Cardiac septum (tissue), 1 donor: Measurements from ENCODE around the gene NANOS1. TPM values are rescaled to one million over a fixed set of nuclear protein-coding genes. Genes with fewer than 3 reads are reported as not detected.
"Not testable (repeated sequence)": the region's sequence is repeated elsewhere in the genome, so short reads cannot be mapped to it uniquely, and the experiment has no call there.

ENCODE experiments used
- DNase-seq: peaks from one replicate; pipeline ENCODE4 v3.0.0-alpha.2; 2020; ENCODE audit warnings: low spot score
- intact Hi-C: fragments of 100-400 bp; cut with DNase I; formaldehyde crosslinking; loops from one replicate; pipeline ENCODE4 v1.14.0; 2022
- total RNA-seq: library from RNA; stranded (reverse); fragmentation: NEBNext Ultra II Directional; extraction: Animal tissue kit (Norgen Biotek cat#: 25700); gene quantifications from one replicate; pipeline ENCODE4 v1.2.1, GENCODE V29; 2021
- donor health status: DM: no; HTN: no; CAD: no.

Gene NANOS1
- total RNA-seq, 1 donor from 2014 or later = 10.3 TPM

DNA sequence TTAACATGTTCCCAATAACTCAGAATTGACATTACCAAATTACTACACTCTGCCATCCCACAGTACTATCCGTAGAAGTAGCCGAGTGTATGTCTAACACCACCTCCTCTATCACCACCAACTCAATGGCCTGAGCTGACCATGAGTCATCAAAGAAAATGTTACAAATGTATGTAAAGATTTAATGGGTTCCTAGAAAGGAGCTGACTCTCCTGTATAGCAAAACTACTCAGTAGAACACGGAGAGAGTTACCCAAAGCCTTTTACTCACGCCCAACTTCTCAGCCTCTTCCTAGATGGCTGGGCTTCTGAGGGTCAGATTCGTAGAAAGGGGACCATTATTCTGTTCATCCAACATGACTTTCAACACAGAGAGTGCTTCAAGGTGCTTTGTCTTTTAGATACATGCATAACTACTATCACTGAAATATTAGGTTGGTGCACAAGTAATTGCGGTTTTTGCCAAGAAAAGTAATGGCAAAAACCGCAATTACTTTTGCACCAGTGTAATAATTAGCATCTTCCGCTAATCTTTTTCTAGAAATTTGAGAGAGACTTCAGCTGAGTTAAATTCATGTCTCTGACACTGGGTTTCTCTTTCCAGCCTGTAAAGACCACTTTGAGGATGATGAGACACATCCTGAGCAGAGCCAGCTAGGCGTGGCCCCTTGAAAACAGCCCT lies 24.0 kb upstream of the NANOS1 start:
- intact Hi-C loops = no loop called here
- DNase-seq = no peak

- no peak for DNase-seq
- intact Hi-C loops = no loop called here
These were observed 22.9 kb upstream of the NANOS1 start for GRCh38 chr10:119006451-119007210.

GRCh38 chr10:119007211-119007574 lies 22.3 kb upstream of the NANOS1 start:
- DNase-seq = no peak
- intact Hi-C loops = no loop called here

DNA sequence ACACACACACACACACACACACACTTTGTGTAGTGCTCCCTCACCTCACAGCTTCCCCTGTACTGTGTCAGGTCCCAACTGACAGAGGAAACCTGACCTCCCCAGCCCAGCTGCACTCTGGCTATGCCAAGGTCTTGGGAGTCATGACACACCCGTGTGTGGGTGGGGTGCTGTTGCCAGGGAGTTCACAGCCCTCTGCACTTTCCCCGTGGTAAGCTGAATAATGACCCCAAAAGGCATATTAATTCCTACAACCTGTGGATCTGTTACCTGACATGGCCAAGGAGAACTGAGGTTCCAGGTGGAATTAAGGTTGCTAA lies 8.9 kb upstream of the NANOS1 start:
- no peak for DNase-seq
- intact Hi-C loops = loop anchor here (10.0 kb wide), 1 partner anchor 166 kb away; no protein-coding TSS in a partner anchor

DNA sequence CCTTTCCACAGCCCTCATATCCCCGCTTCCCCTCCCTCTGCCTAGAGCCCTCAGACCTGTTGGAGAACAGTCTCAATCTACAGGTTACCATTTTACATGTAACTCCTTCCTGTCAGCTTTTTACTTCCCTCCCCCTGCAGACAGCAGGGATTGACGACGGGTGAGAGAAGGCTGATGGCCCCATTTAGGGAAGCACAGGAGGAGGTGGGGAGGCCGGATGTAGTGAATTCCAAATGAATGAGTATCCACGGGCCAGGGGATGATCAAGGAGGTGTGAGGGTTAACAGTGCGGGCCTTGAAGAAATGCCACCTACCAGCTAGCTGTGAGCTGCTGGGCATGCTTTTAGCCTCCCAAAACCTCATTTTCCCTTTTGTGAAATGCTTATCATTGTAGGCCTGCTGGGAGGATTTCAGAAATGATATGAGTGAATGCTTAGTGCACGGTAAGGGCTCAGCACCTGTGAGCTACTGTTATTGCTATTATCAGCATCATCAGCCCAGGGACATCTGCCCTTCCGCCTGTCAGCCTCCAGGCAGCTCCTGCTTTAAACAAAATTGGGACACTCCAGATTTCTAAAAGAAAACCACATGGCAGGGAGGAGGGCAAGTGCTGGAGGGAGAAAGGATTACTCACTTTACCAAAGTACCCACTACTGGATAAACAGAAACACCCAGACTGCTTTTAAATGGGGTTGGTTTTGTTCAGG lies 6.5 kb upstream of the NANOS1 start:
- no peak for DNase-seq
- intact Hi-C loops = loop anchor here (10.0 kb wide), 1 partner anchor 168 kb away; no protein-coding TSS in a partner anchor

GRCh38 chr10:119023553-119023868 lies 6.0 kb upstream of the NANOS1 start:
- intact Hi-C loops = loop anchor here (10.0 kb wide), 1 partner anchor 169 kb away; no protein-coding TSS in a partner anchor
- no peak for DNase-seq

DNA sequence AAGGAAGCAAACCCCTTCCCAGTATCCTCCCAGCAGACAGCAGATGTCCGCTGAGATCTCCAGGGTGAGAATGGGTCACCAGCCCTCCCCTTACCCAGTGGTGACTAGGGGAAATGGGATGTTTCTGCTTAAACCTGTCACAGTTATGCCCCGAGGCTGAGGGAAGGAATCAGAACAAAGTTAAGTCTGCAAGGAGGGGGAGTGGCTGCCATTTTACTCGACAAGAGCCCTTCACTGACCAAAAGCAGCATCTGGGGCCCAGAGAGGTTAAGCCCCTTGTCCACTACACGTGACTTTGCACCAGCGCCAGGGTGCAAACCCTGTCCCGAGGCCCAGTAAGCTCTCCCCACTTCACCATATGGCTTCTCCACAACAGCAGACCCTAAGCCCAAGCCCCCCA lies 4.6 kb upstream of the NANOS1 start:
- intact Hi-C loops = loop anchor here (5.0 to 10.0 kb wide), 3 partner anchors 113 to 268 kb away; no protein-coding TSS in a partner anchor

DNA sequence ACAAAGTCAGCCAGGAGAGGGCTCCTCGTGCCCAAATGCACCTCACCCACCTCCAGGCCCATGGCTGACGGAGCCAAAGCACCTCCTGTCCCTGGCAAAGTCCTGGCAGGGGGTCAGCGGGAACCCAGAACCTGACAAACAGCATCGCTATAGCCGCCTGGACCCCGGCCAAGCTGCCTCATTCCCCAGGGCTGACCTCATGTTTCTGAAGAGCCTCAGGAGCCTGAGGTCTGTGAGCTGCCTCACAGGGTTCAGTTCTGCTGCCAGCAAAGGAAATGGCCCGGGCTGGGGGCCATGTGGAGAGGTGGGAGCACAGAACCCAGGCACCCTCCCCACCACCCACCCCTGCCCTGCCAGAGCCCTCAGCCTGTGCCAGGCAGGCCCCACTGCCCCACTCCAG lies 4.2 kb upstream of the NANOS1 start:
- intact Hi-C loops = loop anchor here (5.0 to 10.0 kb wide), 3 partner anchors 113 to 268 kb away; no protein-coding TSS in a partner anchor

More for the DNA sequence above, 4.6 kb upstream of the NANOS1 start:
- DNase-seq = no peak

DNA sequence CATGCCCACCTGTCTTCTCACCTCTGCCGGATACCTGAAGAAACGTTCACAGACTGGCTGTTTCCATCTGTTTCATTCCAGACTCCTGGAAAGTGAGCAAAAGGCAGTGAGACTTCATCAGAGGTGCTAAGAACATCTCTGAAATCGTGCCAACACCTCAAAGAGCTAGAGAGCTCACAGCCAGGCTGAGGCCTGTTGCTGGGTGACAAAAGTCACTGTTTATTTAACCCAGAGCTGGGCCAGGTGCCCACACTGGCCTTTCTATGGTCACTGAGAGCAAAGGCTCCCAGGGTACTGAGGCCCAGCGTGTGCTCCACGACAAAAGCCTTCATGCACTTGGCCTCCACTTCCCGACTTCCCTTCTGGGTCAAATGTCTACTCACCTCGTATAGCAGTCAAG lies 3.7 kb upstream of the NANOS1 start:
- DNase-seq = no peak
- intact Hi-C loops = loop anchor here (5.0 to 10.0 kb wide), 3 partner anchors 113 to 268 kb away; no protein-coding TSS in a partner anchor

More for the DNA sequence above, 4.2 kb upstream of the NANOS1 start:
- DNase-seq = peak; percentile 89

DNA sequence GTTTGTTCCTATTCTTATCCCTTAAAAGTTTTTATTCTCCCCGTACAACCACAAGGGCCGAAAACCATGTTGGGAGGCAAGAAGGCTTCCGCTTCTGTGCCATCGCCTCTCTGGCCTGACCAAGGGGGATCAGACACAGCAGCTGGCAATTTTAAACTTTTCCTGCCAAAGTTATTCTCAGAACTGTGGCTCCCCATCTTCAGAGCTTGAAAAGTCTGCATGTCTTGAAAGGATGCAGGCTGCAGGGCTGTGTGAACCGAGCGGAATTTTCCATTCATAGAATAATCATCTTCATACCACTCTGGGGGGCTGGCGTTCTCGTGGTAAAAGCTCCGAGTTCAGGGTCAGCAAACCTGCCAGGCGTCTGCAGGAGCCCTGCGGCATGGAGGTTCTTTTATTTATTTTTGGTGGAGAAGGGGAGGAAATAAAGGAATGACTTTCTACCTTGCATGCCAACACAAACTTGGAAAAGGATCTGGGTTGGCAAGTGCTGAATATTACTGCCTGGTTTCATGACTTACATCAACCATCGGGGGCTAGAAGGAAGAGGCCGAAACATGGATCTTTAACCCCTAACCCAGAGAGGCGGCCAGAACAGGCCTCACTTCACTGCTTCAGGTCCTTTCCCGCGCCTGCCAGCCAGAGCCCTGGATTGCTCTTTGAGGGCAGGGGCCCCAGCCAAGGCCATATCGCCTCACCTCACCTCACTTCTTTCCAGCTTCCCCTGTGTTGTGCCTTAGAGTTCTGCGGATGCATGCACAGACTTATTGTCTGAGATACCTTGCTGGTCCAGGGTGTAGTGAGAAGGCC lies 3.0 kb upstream of the NANOS1 start:
- intact Hi-C loops = loop anchor here (5.0 to 10.0 kb wide), 3 partner anchors 114 to 269 kb away; no protein-coding TSS in a partner anchor
- DNase-seq = no peak

- intact Hi-C loops = loop anchor here (2.0 to 10.0 kb wide), 4 partner anchors 70 to 271 kb away; no protein-coding TSS in a partner anchor
- not testable (repeated sequence) for DNase-seq
These were observed 1.0 kb upstream of the NANOS1 start for GRCh38 chr10:119028445-119028899.

GRCh38 chr10:119028900-119029612 lies 458 bp upstream of the NANOS1 start:
- intact Hi-C loops = loop anchor here (2.0 to 10.0 kb wide), 4 partner anchors 70 to 272 kb away; no protein-coding TSS in a partner anchor
- DNase-seq = peak; percentile 92

DNA sequence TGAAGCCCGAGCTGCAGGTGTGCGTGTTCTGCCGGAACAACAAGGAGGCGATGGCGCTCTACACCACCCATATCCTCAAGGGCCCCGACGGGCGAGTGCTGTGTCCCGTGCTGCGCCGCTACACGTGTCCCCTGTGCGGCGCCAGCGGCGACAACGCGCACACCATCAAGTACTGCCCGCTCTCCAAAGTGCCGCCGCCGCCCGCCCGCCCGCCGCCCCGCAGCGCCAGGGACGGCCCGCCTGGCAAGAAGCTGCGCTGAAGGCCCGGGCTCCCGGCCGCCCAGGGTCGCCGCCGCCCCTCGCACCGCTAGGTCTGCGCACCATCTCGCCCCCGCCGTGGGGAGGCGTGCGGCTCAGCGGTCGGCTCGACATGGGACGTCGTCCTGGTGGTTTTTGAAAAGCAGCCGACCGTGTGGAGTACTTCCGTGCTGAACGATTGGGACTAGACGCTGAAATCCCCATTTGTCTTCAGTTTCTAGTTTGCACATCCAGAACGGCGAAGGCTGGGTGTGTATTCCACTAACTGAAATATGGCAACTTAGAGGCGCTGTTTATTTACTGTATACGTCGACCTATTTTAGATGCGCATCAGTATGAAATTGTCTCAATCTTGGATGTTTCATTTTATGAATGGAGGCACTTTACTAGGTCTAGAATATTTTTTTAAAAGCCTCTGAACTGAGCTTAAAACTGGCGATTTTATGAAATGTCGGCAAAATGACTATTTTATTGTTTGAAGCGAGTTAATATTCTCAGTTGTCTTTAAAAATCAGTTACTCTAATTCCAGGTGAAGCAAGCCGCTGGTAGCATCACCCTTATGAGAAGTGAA lies 1.1 kb downstream of the NANOS1 start:
- no peak for DNase-seq
- intact Hi-C loops = loop anchor here (5.0 kb wide), 1 partner anchor 47 kb away; no protein-coding TSS in a partner anchor

DNA sequence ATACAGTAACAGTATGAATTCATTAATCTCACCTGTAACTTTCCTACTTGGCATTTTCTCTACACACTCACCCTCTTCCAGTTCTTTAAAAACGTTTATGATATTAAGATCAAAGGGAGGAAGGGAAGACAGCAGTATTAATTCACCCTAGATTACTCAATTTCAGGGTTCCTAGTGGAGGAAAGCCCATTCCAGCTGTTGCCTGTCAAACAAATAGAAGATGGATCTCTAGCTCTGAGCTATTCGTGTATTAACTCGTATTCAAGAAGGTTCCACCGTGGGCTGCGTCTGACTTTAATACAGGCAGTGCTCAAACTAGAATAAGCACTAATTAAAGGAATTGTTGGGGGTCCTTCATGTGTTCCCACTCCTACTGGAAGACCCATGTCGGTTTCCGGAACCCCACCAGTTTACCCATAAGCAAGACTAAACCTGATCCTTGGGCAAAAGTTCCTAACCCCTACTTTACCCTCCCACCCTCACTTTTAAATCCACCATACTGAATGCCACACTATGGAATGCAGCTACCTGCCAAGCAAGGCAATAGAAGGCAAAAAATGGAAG lies 2.1 kb downstream of the NANOS1 start:
- intact Hi-C loops = loop anchor here (5.0 kb wide), 1 partner anchor 46 kb away; no protein-coding TSS in a partner anchor
- DNase-seq = no peak

DNA sequence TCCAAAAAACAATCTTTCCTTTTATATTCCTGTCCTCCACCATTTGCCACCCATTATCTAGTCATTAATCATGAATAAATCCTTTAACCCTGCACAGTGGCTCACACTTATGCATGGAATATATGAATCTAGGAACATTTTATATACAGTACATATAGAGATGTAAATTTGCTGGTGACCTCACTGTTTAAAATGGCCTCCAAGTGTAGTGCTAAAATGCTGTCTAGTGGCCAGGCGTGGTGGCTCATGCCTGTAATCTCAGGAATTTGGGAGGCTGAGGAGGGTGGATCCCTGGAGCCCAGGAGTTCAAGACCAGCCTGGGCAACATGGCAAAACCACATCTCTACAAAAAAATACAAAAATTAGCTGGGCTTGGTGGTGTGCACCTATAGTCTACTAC lies 9.6 kb downstream of the NANOS1 start:
- no peak for DNase-seq
- intact Hi-C loops = no loop called here

DNA sequence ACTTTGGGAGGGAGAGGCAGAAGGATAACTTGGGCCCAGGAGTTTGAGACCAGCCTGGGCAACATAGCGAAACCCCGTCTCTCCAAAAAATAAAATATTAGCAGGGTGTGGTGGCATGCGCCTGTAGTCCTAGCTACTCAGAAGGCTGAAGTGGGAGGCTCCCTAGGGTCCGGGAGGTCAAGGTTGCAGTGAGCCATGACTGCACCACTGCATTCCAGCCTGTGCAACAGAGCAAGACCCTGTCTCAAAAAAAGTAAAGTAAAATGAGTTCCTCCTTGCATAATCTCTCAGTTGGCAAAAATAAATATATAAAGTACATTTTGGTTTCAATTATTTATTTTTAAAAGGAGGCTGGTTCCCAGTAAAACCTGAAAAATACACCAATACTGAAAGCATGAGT lies 11.8 kb downstream of the NANOS1 start:
- intact Hi-C loops = no loop called here
- no peak for DNase-seq

- intact Hi-C loops = no loop called here
- no peak for DNase-seq
These were observed 12.7 kb downstream of the NANOS1 start for GRCh38 chr10:119042169-119042568.
